Measurements from ENCODE around the gene MRPL49. TPM values are rescaled to one million over a fixed set of nuclear protein-coding genes. Genes with fewer than 3 reads are reported as not detected.
A peak's percentile ranks its signal among the peaks of the same experiment; 100 is the strongest.

The MRPL49 gene
- total RNA-seq, 1 experiment from 2014 or later: 91.0 TPM

DNA sequence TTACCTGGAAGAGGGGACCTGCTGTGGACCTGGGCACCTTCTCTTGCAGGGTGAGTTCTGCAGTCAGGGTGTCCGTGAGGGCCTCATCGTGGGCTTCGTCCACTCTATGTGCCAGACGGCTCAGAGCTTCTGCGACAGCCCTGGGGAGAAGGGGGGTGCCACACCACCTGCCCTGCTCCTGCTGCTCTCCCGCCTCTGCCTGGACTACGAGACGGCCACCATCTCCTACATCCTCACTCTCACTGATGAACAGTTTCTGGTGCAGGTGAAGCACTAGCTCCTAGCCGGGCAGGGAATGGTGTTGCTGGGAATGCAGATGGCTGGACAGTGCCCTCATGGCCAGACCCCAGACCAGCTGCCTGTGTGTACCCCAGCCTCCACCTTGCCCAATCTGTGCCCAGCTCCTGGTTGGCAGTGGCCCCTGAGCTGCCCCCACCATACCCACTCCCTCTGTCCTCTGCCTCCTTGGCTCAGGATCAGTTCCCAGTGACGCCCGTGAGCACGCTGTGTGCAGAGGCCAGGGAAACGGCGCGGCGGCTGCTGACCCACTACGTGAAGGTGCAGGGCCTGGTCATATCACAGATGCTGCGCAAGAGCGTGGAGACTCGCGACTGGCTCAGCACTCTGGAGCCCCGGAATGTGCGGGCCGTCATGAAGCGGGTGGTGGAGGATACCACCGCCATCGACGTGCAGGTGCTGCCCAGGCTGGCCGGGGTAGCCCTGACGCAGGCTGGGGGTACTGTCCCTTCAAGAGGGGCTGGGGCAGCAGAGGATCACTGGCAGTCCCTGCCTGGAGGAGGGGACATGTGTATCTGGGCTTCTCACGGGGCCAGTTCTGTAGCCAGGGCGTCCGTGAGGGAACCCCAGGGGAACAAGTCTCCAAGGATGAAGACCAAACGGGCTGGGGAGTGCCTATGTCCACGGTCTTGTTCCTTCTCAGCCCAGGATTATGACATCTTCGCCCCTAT, 12.6 kb upstream of the MRPL49 start:
- ChIA-PET POLR2A (ENCODE audit: low non-redundant PET) (no interaction called here), CTCF (interaction anchor here (1.3 kb wide), 2 partner anchors 10 to 12 kb away, joined by 7 to 11 read pairs; partner anchors contain the start of genes FAU and MRPL49)
- TF ChIP-seq EZH2 (IDR thresholded peaks at IDR 0.05; ENCODE audit: borderline replicate concordance, low read depth, low read length, poor library complexity, severe bottlenecking): no peak
- TF ChIP-seq, protein P1, sequence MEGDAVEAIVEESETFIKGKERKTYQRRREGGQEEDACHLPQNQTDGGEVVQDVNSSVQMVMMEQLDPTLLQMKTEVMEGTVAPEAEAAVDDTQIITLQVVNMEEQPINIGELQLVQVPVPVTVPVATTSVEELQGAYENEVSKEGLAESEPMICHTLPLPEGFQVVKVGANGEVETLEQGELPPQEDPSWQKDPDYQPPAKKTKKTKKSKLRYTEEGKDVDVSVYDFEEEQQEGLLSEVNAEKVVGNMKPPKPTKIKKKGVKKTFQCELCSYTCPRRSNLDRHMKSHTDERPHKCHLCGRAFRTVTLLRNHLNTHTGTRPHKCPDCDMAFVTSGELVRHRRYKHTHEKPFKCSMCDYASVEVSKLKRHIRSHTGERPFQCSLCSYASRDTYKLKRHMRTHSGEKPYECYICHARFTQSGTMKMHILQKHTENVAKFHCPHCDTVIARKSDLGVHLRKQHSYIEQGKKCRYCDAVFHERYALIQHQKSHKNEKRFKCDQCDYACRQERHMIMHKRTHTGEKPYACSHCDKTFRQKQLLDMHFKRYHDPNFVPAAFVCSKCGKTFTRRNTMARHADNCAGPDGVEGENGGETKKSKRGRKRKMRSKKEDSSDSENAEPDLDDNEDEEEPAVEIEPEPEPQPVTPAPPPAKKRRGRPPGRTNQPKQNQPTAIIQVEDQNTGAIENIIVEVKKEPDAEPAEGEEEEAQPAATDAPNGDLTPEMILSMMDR (conservative IDR thresholded peaks at IDR 0.05; ENCODE audit: low read depth, low read length): no peak
- H3K36me3 ChIP-seq (ENCODE audit: insufficient read depth, low read length, poor library complexity, severe bottlenecking): no peaks in the 10 kb centered on the region
- intact Hi-C loops (cut with micrococcal nuclease; ENCODE audit: unreplicated experiment): loop anchor here (2.0 to 10.0 kb wide), 2 partner anchors 325 to 401 kb away; no protein-coding TSS in a partner anchor
- no peaks in the 10 kb centered on the region for H3K27me3 ChIP-seq (replicated peaks; ENCODE audit: insufficient read depth, low read depth, low read length, poor library complexity)
- BruUV-seq (replicated peaks): no TSS peak
- H3K4me1 ChIP-seq (ENCODE audit: insufficient read depth, low read length, poor library complexity, severe bottlenecking): peaks cover 17% of the 10 kb centered on the region
- no peak overlapping the region for H3K4me3 ChIP-seq (ENCODE audit: low read depth, low read length, poor library complexity, severe bottlenecking)
- no peak overlapping the region for H3K27ac ChIP-seq (ENCODE audit: low read depth, low read length, poor library complexity, severe bottlenecking)
- no peak for DNase-seq (ENCODE audit: low spot score)
- H3K9me3 ChIP-seq (ENCODE audit: low read depth, low read length, poor library complexity, severe bottlenecking): no peaks in the 10 kb centered on the region

DNA sequence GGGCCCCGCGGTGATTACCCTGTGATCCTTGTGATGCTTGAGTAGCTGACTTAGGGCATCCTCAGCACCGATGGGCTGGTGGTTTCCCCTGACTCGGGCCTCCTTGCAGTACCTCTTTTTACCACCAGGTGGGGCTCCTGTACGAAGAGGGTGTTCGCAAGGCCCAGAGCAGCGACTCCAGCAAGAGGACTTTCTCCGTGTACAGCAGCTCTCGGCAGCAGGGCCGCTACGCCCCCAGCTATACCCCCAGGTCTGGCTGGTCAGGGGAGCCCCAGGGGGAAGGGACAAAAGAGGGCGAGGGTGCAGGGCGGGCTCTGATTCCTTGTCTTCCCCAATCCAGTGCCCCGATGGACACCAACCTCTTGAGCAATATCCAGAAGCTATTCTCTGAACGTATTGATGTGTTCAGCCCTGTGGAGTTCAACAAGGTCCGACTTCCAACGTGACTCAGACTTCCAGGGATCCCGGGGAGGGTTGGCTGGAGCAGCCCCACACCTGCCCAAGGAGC, 11.7 kb upstream of the MRPL49 start:
- H3K4me1 ChIP-seq (ENCODE audit: insufficient read depth, low read length, poor library complexity, severe bottlenecking): peaks cover 17% of the 10 kb centered on the region
- intact Hi-C loops (cut with micrococcal nuclease; ENCODE audit: unreplicated experiment): loop anchor here (2.0 to 10.0 kb wide), 2 partner anchors 326 to 400 kb away; no protein-coding TSS in a partner anchor
- POLR2A ChIA-PET (ENCODE audit: low non-redundant PET): interaction anchor here (0.6 kb wide), 1 partner anchor 11 kb away, joined by 3 read pairs; no protein-coding TSS in a partner anchor
- DNase-seq (ENCODE audit: low spot score): peak; percentile 93
- no peaks in the 10 kb centered on the region for H3K36me3 ChIP-seq (ENCODE audit: insufficient read depth, low read length, poor library complexity, severe bottlenecking)
- no peak for TF ChIP-seq EZH2 (IDR thresholded peaks at IDR 0.05; ENCODE audit: borderline replicate concordance, low read depth, low read length, poor library complexity, severe bottlenecking)
- TF ChIP-seq, protein P1 (conservative IDR thresholded peaks at IDR 0.05; ENCODE audit: low read depth, low read length): peak; percentile 96
- peak overlapping the region; percentile 47 for H3K27ac ChIP-seq (ENCODE audit: low read depth, low read length, poor library complexity, severe bottlenecking)
- H3K9me3 ChIP-seq (ENCODE audit: low read depth, low read length, poor library complexity, severe bottlenecking): no peaks in the 10 kb centered on the region
- no TSS peak for BruUV-seq (replicated peaks)
- no peak overlapping the region for H3K4me3 ChIP-seq (ENCODE audit: low read depth, low read length, poor library complexity, severe bottlenecking)
- CTCF ChIA-PET: interaction anchor here (0.5 to 1.3 kb wide), 6 partner anchors 11 to 1260 kb away, joined by 3 to 15 read pairs (median 5); partner anchors contain the start of genes FAU and MRPL49
- no peaks in the 10 kb centered on the region for H3K27me3 ChIP-seq (replicated peaks; ENCODE audit: insufficient read depth, low read depth, low read length, poor library complexity)

DNA sequence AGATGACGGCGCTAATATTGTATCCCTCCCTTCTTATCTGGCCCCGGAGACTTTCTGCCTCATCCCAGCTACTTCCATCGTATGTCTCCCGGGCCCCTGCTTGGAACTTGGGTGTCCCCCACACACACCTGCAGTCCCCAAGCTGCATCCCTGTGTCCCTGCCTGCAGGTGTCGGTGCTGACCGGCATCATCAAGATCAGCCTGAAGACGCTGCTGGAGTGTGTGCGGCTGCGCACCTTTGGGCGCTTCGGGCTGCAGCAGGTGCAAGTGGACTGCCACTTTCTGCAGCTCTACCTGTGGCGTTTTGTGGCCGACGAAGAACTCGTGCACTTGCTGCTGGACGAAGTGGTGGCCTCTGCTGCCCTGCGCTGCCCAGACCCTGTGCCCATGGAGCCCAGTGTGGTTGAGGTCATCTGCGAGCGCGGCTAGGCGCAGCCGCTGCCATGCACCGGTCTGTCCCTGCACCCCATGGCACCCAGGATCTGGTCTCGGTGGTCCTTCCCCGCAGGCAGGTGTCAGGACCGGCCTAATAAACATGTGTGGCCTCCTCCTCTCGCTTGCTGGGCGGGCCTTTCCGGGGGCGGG, 10.9 kb upstream of the MRPL49 start:
- BruUV-seq (replicated peaks): no TSS peak
- Histone ChIP-seq H3K27ac (ENCODE audit: low read depth, low read length, poor library complexity, severe bottlenecking) (no peak overlapping the region), H3K27me3 (replicated peaks; ENCODE audit: insufficient read depth, low read depth, low read length, poor library complexity) (no peaks in the 10 kb centered on the region), H3K9me3 (ENCODE audit: low read depth, low read length, poor library complexity, severe bottlenecking) (no peaks in the 10 kb centered on the region), H3K4me1 (ENCODE audit: insufficient read depth, low read length, poor library complexity, severe bottlenecking) (peaks cover 22% of the 10 kb centered on the region), H3K36me3 (ENCODE audit: insufficient read depth, low read length, poor library complexity, severe bottlenecking) (peaks cover 5% of the 10 kb centered on the region), H3K4me3 (ENCODE audit: low read depth, low read length, poor library complexity, severe bottlenecking) (peak overlapping the region; percentile 80)
- ChIA-PET CTCF (interaction anchor here (0.5 to 1.9 kb wide), 15 partner anchors 10 to 1259 kb away, joined by 3 to 15 read pairs (median 3); partner anchors contain the start of genes FAU and MRPL49), POLR2A (ENCODE audit: low non-redundant PET) (interaction anchor here (0.6 to 0.7 kb wide), 2 partner anchors 11 to 12 kb away, joined by 3 to 4 read pairs; partner anchors contain the start of gene MRPL49)
- TF ChIP-seq EZH2 (IDR thresholded peaks at IDR 0.05; ENCODE audit: borderline replicate concordance, low read depth, low read length, poor library complexity, severe bottlenecking): no peak
- TF ChIP-seq, protein P1 (conservative IDR thresholded peaks at IDR 0.05; ENCODE audit: low read depth, low read length): no peak
- DNase-seq (ENCODE audit: low spot score): no peak
- intact Hi-C loops (cut with micrococcal nuclease; ENCODE audit: unreplicated experiment): loop anchor here (2.0 to 10.0 kb wide), 2 partner anchors 326 to 400 kb away; no protein-coding TSS in a partner anchor

Measured in A673 (cell line).